ENCODE measurements around the gene C11orf21. TPM values are rescaled to one million over a fixed set of nuclear protein-coding genes. Genes with fewer than 3 reads are reported as not detected.

Gene C11orf21
- total RNA-seq, 1 donor from 2014 or later: 12.1 TPM

DNA sequence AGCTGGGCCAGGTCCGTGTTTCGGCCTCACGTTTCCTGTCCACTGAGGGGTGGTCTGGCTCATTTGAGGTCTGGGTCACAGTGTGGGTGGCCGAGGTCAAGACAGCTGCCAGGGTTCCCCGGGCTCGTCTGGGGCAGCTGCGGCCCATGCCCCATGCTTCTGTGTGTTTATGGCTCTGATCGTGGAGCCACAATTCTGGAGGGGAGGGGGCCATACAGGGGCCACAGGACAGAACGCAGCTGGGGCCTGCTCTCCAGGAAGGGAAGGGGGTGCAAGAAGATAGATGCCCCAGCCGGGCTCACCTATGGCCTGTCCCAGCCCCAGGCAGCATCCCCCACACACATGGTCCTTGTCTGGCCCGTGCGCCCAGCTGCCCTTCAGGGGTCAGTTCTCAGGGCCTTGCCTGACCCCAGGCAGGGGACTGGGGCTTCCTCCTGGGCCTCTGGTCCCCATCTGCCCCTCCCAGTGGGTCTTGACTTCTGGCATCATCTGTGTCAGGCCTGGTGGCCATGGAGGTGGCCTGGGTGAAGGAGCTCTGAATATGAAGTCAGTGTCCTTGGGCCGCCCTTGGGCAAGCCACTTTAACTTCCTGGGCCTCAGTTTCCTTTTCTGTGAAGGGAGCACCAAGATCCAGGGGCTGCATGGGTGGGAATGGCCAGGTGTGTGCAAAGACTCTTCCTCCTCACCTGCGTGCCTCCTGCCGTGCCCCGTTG, 8.5 kb upstream of the C11orf21 start:
- no peak overlapping the region for H3K27ac ChIP-seq
- peaks cover 44% of the 10 kb centered on the region for H3K4me1 ChIP-seq
- H3K36me3 ChIP-seq: no peaks in the 10 kb centered on the region
- ATAC-seq (no peak), DNase-seq (no peak)
- H3K4me3 ChIP-seq: no peak overlapping the region
- no peaks in the 10 kb centered on the region for H3K27me3 ChIP-seq (ENCODE audit: low read depth)
- TF ChIP-seq CTCF (IDR thresholded peaks at IDR 0.05): no peak
- no peaks in the 10 kb centered on the region for H3K9me3 ChIP-seq
- intact Hi-C loops (cut with DNase I): no loop called here

DNA sequence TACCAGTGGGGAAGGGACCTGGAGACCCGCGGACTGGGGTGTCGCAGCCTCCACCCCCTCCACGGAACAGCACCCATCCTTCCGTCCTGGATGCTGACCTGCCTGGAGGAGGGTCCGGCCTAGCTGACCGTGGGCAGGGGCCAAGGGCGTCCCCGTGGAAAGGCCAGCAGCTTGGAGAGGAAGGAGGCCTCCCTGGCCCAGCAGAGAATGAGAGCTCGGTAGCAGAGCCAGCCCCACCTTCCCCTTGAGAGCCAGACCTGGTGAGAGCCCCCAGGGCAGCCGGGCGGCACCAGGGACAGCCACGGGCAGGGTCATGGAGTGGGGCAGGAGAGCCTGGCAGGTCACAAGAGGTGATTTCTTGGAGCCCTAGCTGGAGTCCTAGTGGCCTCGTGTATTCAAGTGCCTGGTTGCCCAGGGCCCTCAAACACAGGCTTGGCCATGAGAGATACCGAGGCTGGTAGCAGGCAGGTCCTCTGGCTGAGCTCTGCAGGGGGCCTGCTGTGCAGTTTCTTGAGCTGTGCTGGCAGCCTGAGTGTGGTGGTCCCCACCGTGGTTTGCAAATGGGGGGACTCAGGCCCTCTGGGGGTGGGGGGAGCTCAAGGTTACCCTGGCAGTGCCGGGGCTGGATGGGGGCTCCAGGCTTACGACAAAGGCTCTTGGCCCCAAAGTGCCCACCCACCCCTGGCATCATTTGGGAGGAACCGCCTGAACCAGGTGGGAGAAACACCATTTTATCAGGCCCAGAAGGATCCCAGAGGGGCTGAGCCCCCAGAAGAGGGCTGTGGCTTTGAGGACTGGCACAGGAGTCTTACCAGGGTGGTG, 7.7 kb upstream of the C11orf21 start:
- intact Hi-C loops (cut with DNase I): loop anchor here (10.0 kb wide), 1 partner anchor 115 kb away; no protein-coding TSS in a partner anchor
- peaks cover 45% of the 10 kb centered on the region for H3K4me1 ChIP-seq
- H3K36me3 ChIP-seq: no peaks in the 10 kb centered on the region
- no peak overlapping the region for H3K4me3 ChIP-seq
- no peak overlapping the region for H3K27ac ChIP-seq
- H3K9me3 ChIP-seq: no peaks in the 10 kb centered on the region
- ATAC-seq (no peak), DNase-seq (no peak)
- TF ChIP-seq CTCF (IDR thresholded peaks at IDR 0.05): no peak
- no peaks in the 10 kb centered on the region for H3K27me3 ChIP-seq (ENCODE audit: low read depth)

GRCh38 chr11:2308713-2309112, 7.0 kb upstream of the C11orf21 start:
- no peaks in the 10 kb centered on the region for H3K36me3 ChIP-seq
- no peaks in the 10 kb centered on the region for H3K27me3 ChIP-seq (ENCODE audit: low read depth)
- peaks cover 46% of the 10 kb centered on the region for H3K4me1 ChIP-seq
- ATAC-seq: no peak
- no peak overlapping the region for H3K27ac ChIP-seq
- intact Hi-C loops (cut with DNase I): loop anchor here (10.0 kb wide), 1 partner anchor 116 kb away; no protein-coding TSS in a partner anchor
- no peak for TF ChIP-seq CTCF (IDR thresholded peaks at IDR 0.05)
- no peak overlapping the region for H3K4me3 ChIP-seq
- no peak for DNase-seq
- no peaks in the 10 kb centered on the region for H3K9me3 ChIP-seq

GRCh38 chr11:2307501-2308331, 6.0 kb upstream of the C11orf21 start:
- Histone ChIP-seq H3K27ac (peak overlapping the region; percentile 62), H3K27me3 (ENCODE audit: low read depth) (no peaks in the 10 kb centered on the region), H3K4me3 (no peak overlapping the region), H3K36me3 (no peaks in the 10 kb centered on the region), H3K4me1 (peaks cover 54% of the 10 kb centered on the region), H3K9me3 (no peaks in the 10 kb centered on the region)
- ATAC-seq: no peak
- intact Hi-C loops (cut with DNase I): loop anchor here (10.0 kb wide), 1 partner anchor 117 kb away; no protein-coding TSS in a partner anchor
- no peak for DNase-seq
- no peak for TF ChIP-seq CTCF (IDR thresholded peaks at IDR 0.05)

GRCh38 chr11:2306877-2307500, 5.3 kb upstream of the C11orf21 start:
- intact Hi-C loops (cut with DNase I): loop anchor here (10.0 kb wide), 1 partner anchor 118 kb away; no protein-coding TSS in a partner anchor
- H3K27me3 ChIP-seq (ENCODE audit: low read depth): no peaks in the 10 kb centered on the region
- no peak overlapping the region for H3K4me3 ChIP-seq
- peak; percentile 47 for DNase-seq
- H3K36me3 ChIP-seq: no peaks in the 10 kb centered on the region
- no peak for ATAC-seq
- peaks cover 52% of the 10 kb centered on the region for H3K4me1 ChIP-seq
- no peaks in the 10 kb centered on the region for H3K9me3 ChIP-seq
- H3K27ac ChIP-seq: peak overlapping the region; percentile 62
- no peak for TF ChIP-seq CTCF (IDR thresholded peaks at IDR 0.05)

All from lower lobe of right lung (tissue), 2 donors.